Prostate gland (tissue), 2 donors: ENCODE measurements around the gene OR56A4. TPM values are rescaled to one million over a fixed set of nuclear protein-coding genes. Genes with fewer than 3 reads are reported as not detected.
"Not testable (repeated sequence)": the region's sequence is repeated elsewhere in the genome, so short reads cannot be mapped to it uniquely, and the experiment has no call there.

Experiments used
- DNase-seq: peaks from one replicate; pipeline ENCODE4 v3.0.0-alpha.2; 2019; ENCODE audit warnings: low spot score
- H3K27ac ChIP-seq, 2 donors: fragments of 200-600 bp; sonication (generic); 2 replicates each; pipeline ENCODE4 v1.5.1; 2017 to 2019
- H3K27me3 ChIP-seq: fragments of 200-600 bp; sonication (generic); replicated peaks from 2 replicates; pipeline ENCODE4 v1.5.1; 2019; ENCODE audit not compliant: insufficient read depth
- H3K36me3 ChIP-seq, 2 donors: fragments of 200-600 bp; sonication (generic); 1 replicate in 1 of 2; 2 replicates in 1 of 2; pipeline versions ENCODE4 v1.5.1 to v1.8.1; 2017 to 2019
- H3K4me1 ChIP-seq: fragments of 200-600 bp; sonication (generic); replicated peaks from 2 replicates; pipeline ENCODE4 v1.5.1; 2019
- H3K4me3 ChIP-seq, 2 donors: fragments of 200-600 bp; sonication (generic); 2 replicates each; pipeline ENCODE4 v1.5.1; 2017 to 2019
- H3K9me3 ChIP-seq: fragments of 200-600 bp; sonication (generic); 2 replicates; pipeline ENCODE4 v1.5.1; 2017
- POLR2A ChIP-seq: fragments of 450-650 bp; IDR thresholded peaks from one replicate; pipeline ENCODE4 v1.6.1; 2016; ENCODE audit warnings: antibody characterized with exemption, mild to moderate bottlenecking
- POLR2AphosphoS5 ChIP-seq: sonication (generic); formaldehyde crosslinking; IDR thresholded peaks from one replicate; pipeline ENCODE4 v1.6.1; 2017; ENCODE audit warnings: antibody characterized with exemption
- WGBS: methylation state at CpG from one replicate; pipeline ENCODE4 v1.1.5; 2018; 5-methylcytosine and 5-hydroxymethylcytosine counted together
- intact Hi-C: fragments of 100-400 bp; cut with DNase I; formaldehyde crosslinking; loops from one replicate; pipeline ENCODE4 v1.14.2; 2022
- small RNA-seq, 2 donors: library from RNA; depleted of rRNA; stranded (forward); fragments of <200 nt; gene quantifications; one replicate each; pipeline ENCODE3, GENCODE V24; 2016
- total RNA-seq, 2 donors: library from RNA; depleted of rRNA; stranded (reverse); fragments of >200 nt; gene quantifications; one replicate each; pipeline ENCODE4 v1.1.0, GENCODE V29; 2016
- TF ChIP-seq, protein P1 (sequence below), 4 experiments: fragments of 200-600 bp in 2 of 4; fragments of 450-650 bp in 2 of 4; sonication (generic) in 2 of 4; IDR thresholded peaks; 1 replicate in 3 of 4; 2 replicates in 1 of 4; pipeline ENCODE4 v1.5.1; 2016 to 2019; ENCODE audit warnings: antibody characterized with exemption in 4 of 4, mild to moderate bottlenecking in 2 of 4, moderate library complexity in 2 of 4

The OR56A4 gene
- total RNA-seq, 2 donors from 2014 or later: not detected

GRCh38 chr11:5967708-5968107 is 39.0 kb downstream of the OR56A4 start:
- H3K4me1 ChIP-seq: no peaks in the 10 kb centered on the region
- intact Hi-C loops: no loop called here
- H3K4me3 ChIP-seq: no peak overlapping the region
- no peaks in the 10 kb centered on the region for H3K36me3 ChIP-seq
- no peaks in the 10 kb centered on the region for H3K27me3 ChIP-seq
- DNase-seq: no peak
- no peak overlapping the region for H3K27ac ChIP-seq
- WGBS: 54% methylated on average over 3 of the region's 3 CpGs
- no peaks in the 10 kb centered on the region for H3K9me3 ChIP-seq
- TF ChIP-seq POLR2A (no peak), POLR2AphosphoS5 (no peak)
- TF ChIP-seq, protein P1, sequence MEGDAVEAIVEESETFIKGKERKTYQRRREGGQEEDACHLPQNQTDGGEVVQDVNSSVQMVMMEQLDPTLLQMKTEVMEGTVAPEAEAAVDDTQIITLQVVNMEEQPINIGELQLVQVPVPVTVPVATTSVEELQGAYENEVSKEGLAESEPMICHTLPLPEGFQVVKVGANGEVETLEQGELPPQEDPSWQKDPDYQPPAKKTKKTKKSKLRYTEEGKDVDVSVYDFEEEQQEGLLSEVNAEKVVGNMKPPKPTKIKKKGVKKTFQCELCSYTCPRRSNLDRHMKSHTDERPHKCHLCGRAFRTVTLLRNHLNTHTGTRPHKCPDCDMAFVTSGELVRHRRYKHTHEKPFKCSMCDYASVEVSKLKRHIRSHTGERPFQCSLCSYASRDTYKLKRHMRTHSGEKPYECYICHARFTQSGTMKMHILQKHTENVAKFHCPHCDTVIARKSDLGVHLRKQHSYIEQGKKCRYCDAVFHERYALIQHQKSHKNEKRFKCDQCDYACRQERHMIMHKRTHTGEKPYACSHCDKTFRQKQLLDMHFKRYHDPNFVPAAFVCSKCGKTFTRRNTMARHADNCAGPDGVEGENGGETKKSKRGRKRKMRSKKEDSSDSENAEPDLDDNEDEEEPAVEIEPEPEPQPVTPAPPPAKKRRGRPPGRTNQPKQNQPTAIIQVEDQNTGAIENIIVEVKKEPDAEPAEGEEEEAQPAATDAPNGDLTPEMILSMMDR (IDR thresholded peaks at IDR 0.05): no peak

DNA sequence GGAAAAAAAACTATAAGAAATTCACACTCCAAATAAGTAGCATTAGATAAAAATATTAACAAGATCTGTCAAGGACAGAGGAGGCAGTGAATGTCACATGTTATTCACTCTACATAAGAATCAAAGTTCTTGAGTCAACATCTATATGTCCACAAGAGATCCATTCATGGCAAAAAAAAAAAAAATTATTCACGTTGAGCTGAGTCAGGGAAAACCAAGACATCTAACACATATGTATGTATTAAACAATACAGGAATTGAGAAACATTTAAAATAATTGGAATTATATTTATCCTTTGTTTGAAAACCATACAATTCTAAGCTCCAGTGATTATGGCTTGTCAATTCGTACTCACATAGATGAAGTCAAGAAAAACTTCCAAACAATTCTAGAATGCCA is 39.8 kb downstream of the OR56A4 start:
- Histone ChIP-seq H3K36me3 (no peaks in the 10 kb centered on the region), H3K9me3 (no peaks in the 10 kb centered on the region), H3K27ac (no peak overlapping the region), H3K4me3 (no peak overlapping the region), H3K27me3 (no peaks in the 10 kb centered on the region), H3K4me1 (no peaks in the 10 kb centered on the region)
- WGBS: 77% methylated on average over 2 of the region's 2 CpGs
- TF ChIP-seq POLR2AphosphoS5 (no peak), POLR2A (no peak)
- TF ChIP-seq, protein P1 (IDR thresholded peaks at IDR 0.05): no peak
- DNase-seq: no peak
- intact Hi-C loops: no loop called here

GRCh38 chr11:5960704-5961320 is 45.9 kb downstream of the OR56A4 start:
- H3K36me3 ChIP-seq, H3K4me1 ChIP-seq, H3K27me3 ChIP-seq, H3K9me3 ChIP-seq, H3K4me3 ChIP-seq, DNase-seq, intact Hi-C loops, H3K27ac ChIP-seq: not testable (repeated sequence)
- 91% methylated on average over 31 of the region's 40 CpGs for WGBS

GRCh38 chr11:5955586-5955985 is 51.2 kb downstream of the OR56A4 start:
- 81% methylated on average over 3 of the region's 3 CpGs for WGBS
- no peak for TF ChIP-seq POLR2A
- TF ChIP-seq POLR2AphosphoS5: no peak
- TF ChIP-seq, protein P1 (IDR thresholded peaks at IDR 0.05): no peak

More at GRCh38 chr11:5955586-5955985, 51.2 kb downstream of the OR56A4 start:
- no peaks in the 10 kb centered on the region for H3K27me3 ChIP-seq
- H3K4me3 ChIP-seq: no peak overlapping the region
- intact Hi-C loops: no loop called here
- no peaks in the 10 kb centered on the region for H3K9me3 ChIP-seq
- H3K36me3 ChIP-seq: no peaks in the 10 kb centered on the region
- H3K27ac ChIP-seq: no peak overlapping the region
- no peaks in the 10 kb centered on the region for H3K4me1 ChIP-seq
- DNase-seq: no peak

Small RNA genes within 50 kb of the gene (small RNA-seq; reads per million reads assigned to genes)
- 0 to 0.10 reads per million in 2 donors for gene RNA5SP329

Other genes starting within 250 kb of the OR56A4 start
- gene OR52N5, start 223.6 kb downstream of the OR56A4 start, total RNA-seq: not detected
- not detected for gene OR52N1, start 215.7 kb downstream of the OR56A4 start, total RNA-seq
- gene OR52N2, start 198.0 kb downstream of the OR56A4 start, total RNA-seq: not detected
- not detected for gene OR52E6, start 165.0 kb downstream of the OR56A4 start, total RNA-seq
- not detected for gene OR52E8, start 149.3 kb downstream of the OR56A4 start, total RNA-seq
- not detected for gene OR52E4, start 126.3 kb downstream of the OR56A4 start, total RNA-seq
- not detected for gene OR52E5, start 113.7 kb downstream of the OR56A4 start, total RNA-seq
- under 1 TPM in 1 of 2 donors, not detected in 1; 0.11 TPM for gene OR56A3, start 64.7 kb downstream of the OR56A4 start, total RNA-seq
- not detected for gene OR56A5, start 38.5 kb downstream of the OR56A4 start, total RNA-seq
- gene OR52L1, start 20.0 kb downstream of the OR56A4 start, total RNA-seq: not detected
- gene OR56A1, start 23.8 kb upstream of the OR56A4 start, total RNA-seq: not detected
- not detected for gene OR56B4, start 100.7 kb upstream of the OR56A4 start, total RNA-seq
- not detected for gene OR52B2, start 163.4 kb upstream of the OR56A4 start, total RNA-seq
- not detected for gene OR52W1, start 192.3 kb upstream of the OR56A4 start, total RNA-seq
- gene C11orf42, start 198.6 kb upstream of the OR56A4 start, total RNA-seq: 1 to 10 TPM in 1 of 2 donors, not detected in 1; 2.4 TPM
- gene FHIP1B, start 227.7 kb upstream of the OR56A4 start, total RNA-seq: 100 to 1,000 TPM in 1 of 2 donors, 10 to 100 TPM in 1; 50.6 to 105 TPM
- 1 to 10 TPM in 1 of 2 donors, under 1 TPM in 1; 0.27 to 2.0 TPM for gene CNGA4, start 232.1 kb upstream of the OR56A4 start, total RNA-seq